CD4-positive, CD25-positive, alpha-beta regulatory T cell (primary cell): ENCODE results near the gene TMEM238L. TPM values are rescaled to one million over a fixed set of nuclear protein-coding genes. Genes with fewer than 3 reads are reported as not detected.

Experiments
- ATAC-seq, 2 donors: fragments of 150-1000 bp; cut with Tn5 transposase; one replicate each; pipeline ENCODE4 v1.10.0; 2021; ENCODE audit warnings: low read depth in 2 of 2, moderate number of reproducible peaks in 2 of 2, moderate library complexity in 1 of 2
- DNase-seq, 3 donors: peaks; one replicate each; pipeline versions ENCODE4 v3.0.0 to v3.0.0-alpha.2; 2012 to 2022; ENCODE audit warnings: mixed read lengths in 1 of 3
- H3K27ac ChIP-seq: one replicate; pipeline ENCODE4 v1.7.0; 2013; ENCODE audit warnings: mild to moderate bottlenecking, low read length; ENCODE audit not compliant: insufficient read depth, poor library complexity, severe bottlenecking
- H3K27me3 ChIP-seq: one replicate; pipeline ENCODE4 v1.7.0; 2013; ENCODE audit warnings: low read length; ENCODE audit not compliant: control insufficient read depth, insufficient read depth
- H3K36me3 ChIP-seq: one replicate; pipeline ENCODE4 v1.7.0; 2013; ENCODE audit warnings: mild to moderate bottlenecking, low read length, moderate library complexity; ENCODE audit not compliant: control insufficient read depth, insufficient read depth
- H3K4me1 ChIP-seq: 2 replicates; pipeline ENCODE4 v1.7.0; 2013; ENCODE audit warnings: mild to moderate bottlenecking, low read length; ENCODE audit not compliant: insufficient read depth, control insufficient read depth, poor library complexity, severe bottlenecking
- H3K4me3 ChIP-seq: one replicate; pipeline ENCODE4 v1.7.0; 2013; ENCODE audit warnings: low read depth, mild to moderate bottlenecking, low read length, moderate library complexity
- H3K9me3 ChIP-seq, 2 experiments: 1 replicate in 1 of 2; 2 replicates in 1 of 2; pipeline ENCODE4 v1.7.0; 2013; ENCODE audit warnings: low read length in 2 of 2, mild to moderate bottlenecking in 1 of 2, moderate library complexity in 1 of 2; ENCODE audit not compliant: control insufficient read depth in 2 of 2
- H3K27ac Mint-ChIP-seq, 3 donors: one replicate each; pipeline ENCODE4 v1.8.0; 2020 to 2022; ENCODE audit warnings: mild to moderate bottlenecking in 3 of 3, mixed read lengths in 3 of 3, moderate library complexity in 2 of 3
- H3K27me3 Mint-ChIP-seq: one replicate; pipeline ENCODE4 v1.8.0; 2022; ENCODE audit warnings: mild to moderate bottlenecking, mixed read lengths
- H3K36me3 Mint-ChIP-seq: one replicate; pipeline ENCODE4 v1.8.0; 2020; ENCODE audit warnings: mixed read lengths
- H3K4me1 Mint-ChIP-seq, 4 donors: one replicate each; pipeline ENCODE4 v1.8.0; 2020 to 2022; ENCODE audit warnings: mixed read lengths in 4 of 4, mild to moderate bottlenecking in 1 of 4
- H3K4me3 Mint-ChIP-seq, 4 donors: one replicate each; pipeline ENCODE4 v1.8.0; 2020 to 2022; ENCODE audit warnings: mild to moderate bottlenecking in 4 of 4, mixed read lengths in 4 of 4, moderate library complexity in 3 of 4
- H3K9me3 Mint-ChIP-seq, 7 donors: one replicate each; pipeline ENCODE4 v1.8.0; 2020 to 2022; ENCODE audit warnings: mixed read lengths in 7 of 7, mild to moderate bottlenecking in 3 of 7, moderate library complexity in 2 of 7
- polyA plus RNA-seq, 4 donors: library from polyadenylated mRNA; unstranded; fragments of 300-500 nt; fragmentation: Illumina TruSeq; gene quantifications; one replicate each; pipeline ENCODE4 v1.2.3, GENCODE V29; 2021
- total RNA-seq: library from RNA; stranded (reverse); gene quantifications from one replicate; pipeline ENCODE4 v1.2.3, GENCODE V29; 2022

Gene TMEM238L
- total and polyA plus RNA-seq, 5 donors from 2014 or later = not detected

- H3K27ac ChIP-seq = no peak overlapping the region
- H3K27me3 Mint-ChIP-seq = no peaks in the 10 kb centered on the region
- ATAC-seq = no peak
- H3K4me3 ChIP-seq = no peak overlapping the region
- no peaks in the 10 kb centered on the region for H3K36me3 Mint-ChIP-seq
- H3K9me3 Mint-ChIP-seq = peaks cover 0 to 2% (median 0%) of the 10 kb centered on the region in 7 donors
- no peak overlapping the region for H3K4me3 Mint-ChIP-seq
- no peaks in the 10 kb centered on the region for H3K4me1 Mint-ChIP-seq
- no peaks in the 10 kb centered on the region for H3K9me3 ChIP-seq
- no peaks in the 10 kb centered on the region for H3K36me3 ChIP-seq
- H3K27ac Mint-ChIP-seq = peak overlapping the region in 1 of 3 donors; percentile 56
- no peak for DNase-seq
- H3K4me1 ChIP-seq = no peaks in the 10 kb centered on the region
- H3K27me3 ChIP-seq = no peaks in the 10 kb centered on the region
Observed at GRCh38 chr17:10815319-10815718, 11.4 kb upstream of the TMEM238L start.

GRCh38 chr17:10814075-10814474 lies 10.2 kb upstream of the TMEM238L start:
- Histone ChIP-seq H3K9me3 (no peaks in the 10 kb centered on the region), H3K27me3 (no peaks in the 10 kb centered on the region), H3K4me1 (no peaks in the 10 kb centered on the region), H3K27ac (no peak overlapping the region), H3K4me3 (no peak overlapping the region), H3K36me3 (no peaks in the 10 kb centered on the region)
- H3K27ac Mint-ChIP-seq = no peak overlapping the region
- no peak for ATAC-seq
- H3K27me3 Mint-ChIP-seq = no peaks in the 10 kb centered on the region
- H3K36me3 Mint-ChIP-seq = no peaks in the 10 kb centered on the region
- peaks cover 0 to 2% (median 0%) of the 10 kb centered on the region in 7 donors for H3K9me3 Mint-ChIP-seq
- DNase-seq = no peak
- H3K4me3 Mint-ChIP-seq = no peak overlapping the region
- no peaks in the 10 kb centered on the region for H3K4me1 Mint-ChIP-seq

DNA sequence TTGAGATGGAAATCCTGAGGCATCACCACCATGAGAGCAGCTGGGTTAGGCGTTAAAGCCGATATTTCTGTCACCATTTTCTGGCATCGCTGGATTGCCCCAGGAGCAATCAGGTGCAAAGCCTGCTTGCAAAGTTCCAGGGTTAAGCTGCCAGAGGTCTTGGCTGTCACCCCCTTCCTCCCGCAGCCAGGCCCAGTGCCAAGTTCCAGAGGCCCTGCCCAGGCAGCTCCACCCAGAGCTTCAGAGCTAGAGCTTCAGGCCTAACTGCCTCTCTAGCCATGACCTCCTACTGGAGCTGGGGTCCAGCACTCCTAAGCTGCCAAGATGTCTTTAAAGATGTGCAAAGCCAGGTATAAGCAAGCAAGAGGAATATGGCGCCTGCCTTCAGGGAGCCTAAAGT lies 8.8 kb upstream of the TMEM238L start:
- H3K9me3 Mint-ChIP-seq = peaks cover 0 to 2% (median 0%) of the 10 kb centered on the region in 7 donors
- ATAC-seq (no peak), DNase-seq (no peak)
- H3K27me3 Mint-ChIP-seq = no peaks in the 10 kb centered on the region
- H3K4me1 Mint-ChIP-seq = no peaks in the 10 kb centered on the region
- H3K36me3 ChIP-seq = no peaks in the 10 kb centered on the region
- H3K4me1 ChIP-seq = no peaks in the 10 kb centered on the region
- no peaks in the 10 kb centered on the region for H3K27me3 ChIP-seq
- H3K27ac Mint-ChIP-seq = no peak overlapping the region
- no peaks in the 10 kb centered on the region for H3K36me3 Mint-ChIP-seq
- no peak overlapping the region for H3K27ac ChIP-seq
- no peaks in the 10 kb centered on the region for H3K9me3 ChIP-seq
- no peak overlapping the region for H3K4me3 Mint-ChIP-seq
- H3K4me3 ChIP-seq = no peak overlapping the region

- DNase-seq = no peak
- Mint-ChIP-seq H3K27ac (no peak overlapping the region), H3K4me1 (no peaks in the 10 kb centered on the region), H3K9me3 (peaks cover 0 to 2% (median 0%) of the 10 kb centered on the region in 7 donors), H3K36me3 (no peaks in the 10 kb centered on the region), H3K27me3 (no peaks in the 10 kb centered on the region), H3K4me3 (no peak overlapping the region)
- no peaks in the 10 kb centered on the region for H3K36me3 ChIP-seq
- H3K4me1 ChIP-seq = no peaks in the 10 kb centered on the region
- H3K4me3 ChIP-seq = no peak overlapping the region
- no peaks in the 10 kb centered on the region for H3K27me3 ChIP-seq
- ATAC-seq = no peak
- no peak overlapping the region for H3K27ac ChIP-seq
- no peaks in the 10 kb centered on the region for H3K9me3 ChIP-seq
Observed at GRCh38 chr17:10809605-10810004, 5.7 kb upstream of the TMEM238L start.

DNA sequence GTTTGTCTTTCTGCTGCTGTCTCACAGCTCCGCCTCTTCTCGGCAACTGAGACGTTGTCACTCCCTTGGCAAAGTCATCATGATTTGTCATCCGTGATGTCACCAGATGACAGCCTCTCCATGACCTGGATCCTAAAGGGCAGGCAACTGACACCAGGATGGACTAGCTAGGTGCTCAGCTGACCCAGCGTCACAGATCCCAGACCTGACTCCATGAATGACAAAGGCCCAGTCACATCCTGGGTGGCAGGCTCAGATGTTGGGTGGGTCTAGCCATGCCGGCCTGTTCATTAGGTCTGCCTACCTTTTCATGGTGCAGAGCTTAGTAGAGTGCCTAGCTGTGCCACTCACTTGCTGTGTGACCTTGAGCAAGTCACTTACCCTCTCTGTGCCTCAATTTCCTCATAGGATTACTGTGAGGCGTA lies 3.8 kb upstream of the TMEM238L start:
- Histone ChIP-seq H3K9me3 (no peaks in the 10 kb centered on the region), H3K36me3 (no peaks in the 10 kb centered on the region), H3K27ac (no peak overlapping the region), H3K27me3 (no peaks in the 10 kb centered on the region), H3K4me3 (no peak overlapping the region), H3K4me1 (no peaks in the 10 kb centered on the region)
- no peaks in the 10 kb centered on the region for H3K4me1 Mint-ChIP-seq
- H3K27me3 Mint-ChIP-seq = no peaks in the 10 kb centered on the region
- H3K9me3 Mint-ChIP-seq = peaks cover 0 to 2% (median 0%) of the 10 kb centered on the region in 7 donors
- no peak for ATAC-seq
- H3K27ac Mint-ChIP-seq = no peak overlapping the region
- H3K4me3 Mint-ChIP-seq = no peak overlapping the region
- no peaks in the 10 kb centered on the region for H3K36me3 Mint-ChIP-seq
- no peak for DNase-seq

- Mint-ChIP-seq H3K4me1 (no peaks in the 10 kb centered on the region), H3K4me3 (no peak overlapping the region), H3K27me3 (no peaks in the 10 kb centered on the region), H3K9me3 (no peaks in the 10 kb centered on the region), H3K27ac (no peak overlapping the region), H3K36me3 (no peaks in the 10 kb centered on the region)
- no peak for DNase-seq
- Histone ChIP-seq H3K27me3 (no peaks in the 10 kb centered on the region), H3K4me1 (no peaks in the 10 kb centered on the region), H3K36me3 (no peaks in the 10 kb centered on the region), H3K9me3 (no peaks in the 10 kb centered on the region), H3K4me3 (no peak overlapping the region), H3K27ac (no peak overlapping the region)
- no peak for ATAC-seq
Observed at GRCh38 chr17:10806545-10807262, 2.8 kb upstream of the TMEM238L start.

- Mint-ChIP-seq H3K36me3 (no peaks in the 10 kb centered on the region), H3K9me3 (no peaks in the 10 kb centered on the region), H3K4me3 (no peak overlapping the region), H3K27me3 (no peaks in the 10 kb centered on the region), H3K4me1 (no peaks in the 10 kb centered on the region), H3K27ac (no peak overlapping the region)
- Histone ChIP-seq H3K36me3 (no peaks in the 10 kb centered on the region), H3K27ac (no peak overlapping the region), H3K27me3 (no peaks in the 10 kb centered on the region), H3K4me1 (no peaks in the 10 kb centered on the region), H3K4me3 (no peak overlapping the region), H3K9me3 (no peaks in the 10 kb centered on the region)
- ATAC-seq = no peak
- no peak for DNase-seq
Observed at GRCh38 chr17:10805911-10806310, 2.0 kb upstream of the TMEM238L start.

DNA sequence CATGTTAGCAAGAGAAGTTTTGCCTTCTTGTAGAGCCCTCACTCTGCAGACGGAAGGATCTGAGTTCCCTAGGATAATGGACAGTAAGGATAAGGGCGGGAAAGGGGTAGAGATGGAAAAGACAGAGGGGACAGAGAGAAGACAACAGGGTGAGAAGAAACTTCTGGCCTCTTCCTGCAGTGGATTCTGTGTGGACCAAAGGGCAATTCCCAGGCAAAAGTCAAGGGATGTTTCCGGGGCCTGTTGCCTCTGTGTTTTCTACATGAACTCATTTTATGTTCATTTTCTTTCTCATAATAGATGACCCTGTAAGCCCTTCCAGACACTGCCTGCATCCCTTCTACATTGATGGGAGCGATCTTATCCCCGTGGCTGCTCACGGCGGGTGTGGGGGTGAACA lies 647 bp upstream of the TMEM238L start:
- DNase-seq (no peak), ATAC-seq (no peak)
- Mint-ChIP-seq H3K4me3 (no peak overlapping the region), H3K27me3 (no peaks in the 10 kb centered on the region), H3K4me1 (no peaks in the 10 kb centered on the region), H3K27ac (no peak overlapping the region), H3K9me3 (no peaks in the 10 kb centered on the region), H3K36me3 (no peaks in the 10 kb centered on the region)
- Histone ChIP-seq H3K4me3 (no peak overlapping the region), H3K36me3 (no peaks in the 10 kb centered on the region), H3K27ac (no peak overlapping the region), H3K9me3 (no peaks in the 10 kb centered on the region), H3K4me1 (no peaks in the 10 kb centered on the region), H3K27me3 (no peaks in the 10 kb centered on the region)
